Stimulated activated CD4-positive, alpha-beta T cell treated with anti-CD3 and anti-CD28 coated beads, Interleukin-15, amount 100 ng/mL, for 1 hour (primary cell): ENCODE data around the gene SF3A2.
"Not testable (repeated sequence)": the region's sequence is repeated elsewhere in the genome, so short reads cannot be mapped to it uniquely, and the experiment has no call there.

Source experiments
- DNase-seq, 2 donors: peaks; one replicate each; pipeline ENCODE4 v3.0.0-alpha.2; 2020; ENCODE audit warnings: low read depth in 1 of 2, low spot score in 1 of 2

SF3A2 gene, protein sequence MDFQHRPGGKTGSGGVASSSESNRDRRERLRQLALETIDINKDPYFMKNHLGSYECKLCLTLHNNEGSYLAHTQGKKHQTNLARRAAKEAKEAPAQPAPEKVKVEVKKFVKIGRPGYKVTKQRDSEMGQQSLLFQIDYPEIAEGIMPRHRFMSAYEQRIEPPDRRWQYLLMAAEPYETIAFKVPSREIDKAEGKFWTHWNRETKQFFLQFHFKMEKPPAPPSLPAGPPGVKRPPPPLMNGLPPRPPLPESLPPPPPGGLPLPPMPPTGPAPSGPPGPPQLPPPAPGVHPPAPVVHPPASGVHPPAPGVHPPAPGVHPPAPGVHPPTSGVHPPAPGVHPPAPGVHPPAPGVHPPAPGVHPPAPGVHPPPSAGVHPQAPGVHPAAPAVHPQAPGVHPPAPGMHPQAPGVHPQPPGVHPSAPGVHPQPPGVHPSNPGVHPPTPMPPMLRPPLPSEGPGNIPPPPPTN

DNA sequence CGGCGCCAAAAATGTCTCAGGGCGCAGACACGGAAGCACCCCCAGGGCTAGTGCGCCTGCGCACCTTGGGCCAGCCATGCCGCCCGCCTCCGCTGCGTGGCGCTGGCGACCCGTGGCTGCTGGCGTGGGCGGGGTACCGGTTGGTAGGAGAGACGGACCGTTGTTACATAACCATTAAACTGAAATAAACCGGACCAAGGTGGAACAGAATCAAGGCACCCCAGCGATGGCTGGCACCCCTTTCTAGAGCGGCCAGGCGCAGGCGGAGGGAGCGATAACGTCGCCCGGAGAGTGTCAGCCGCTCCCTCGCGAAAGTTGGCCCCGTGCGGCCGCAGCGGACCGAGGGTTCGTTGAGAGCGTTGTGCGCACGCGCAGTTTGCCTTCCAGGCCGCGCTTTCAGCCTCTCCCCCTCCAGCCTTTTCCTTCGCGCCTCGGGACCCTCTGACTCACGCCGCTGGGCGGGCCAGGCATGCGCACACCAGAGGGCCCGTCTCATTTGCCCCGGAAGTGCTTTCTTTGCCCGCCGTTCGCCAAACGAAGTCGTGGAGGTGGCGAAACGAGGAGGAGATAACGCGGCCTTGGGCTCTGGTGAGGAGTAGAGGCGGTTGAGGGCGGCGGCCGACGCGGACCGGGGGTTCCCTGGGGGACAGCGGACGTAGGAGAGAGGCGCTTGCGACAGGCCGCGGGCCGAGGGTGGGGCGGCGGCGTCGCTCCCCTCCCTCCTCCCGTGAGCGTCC lies at the start of gene SF3A2, which contains the start of gene PLEKHJ1:
Gene SF3A2 (plus strand): TSS at position 511 of the 737 bp plus-strand sequence. CDS start 6,595 bp downstream, outside the sequence.
Gene PLEKHJ1 (minus strand): TSS at position 16 of the 737 bp plus-strand sequence. CDS start 81 bp downstream, outside the sequence.
- DNase-seq = peak; percentile 97 to 98

DNA sequence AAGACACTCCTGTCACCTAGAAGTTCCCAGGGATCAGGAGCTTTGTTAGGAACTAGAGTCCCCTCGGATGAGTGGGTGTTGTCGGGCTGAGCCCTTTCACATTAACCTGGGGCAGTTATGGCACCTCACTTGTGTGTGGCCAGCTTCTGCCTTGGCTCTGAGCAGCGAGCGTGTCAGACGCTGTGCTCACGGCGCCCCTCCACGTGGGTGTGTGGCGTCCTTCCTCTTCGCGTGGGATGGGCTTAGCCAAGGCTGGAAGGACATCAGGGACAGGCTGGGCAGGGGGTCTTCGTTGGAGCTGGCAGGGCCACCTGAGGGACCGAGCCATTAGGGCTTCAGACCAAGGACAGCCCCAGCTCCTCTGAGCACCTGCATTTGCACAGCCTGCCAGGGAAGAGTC lies 49.5 kb upstream of the SF3A2 start:
- no peak for DNase-seq

DNA sequence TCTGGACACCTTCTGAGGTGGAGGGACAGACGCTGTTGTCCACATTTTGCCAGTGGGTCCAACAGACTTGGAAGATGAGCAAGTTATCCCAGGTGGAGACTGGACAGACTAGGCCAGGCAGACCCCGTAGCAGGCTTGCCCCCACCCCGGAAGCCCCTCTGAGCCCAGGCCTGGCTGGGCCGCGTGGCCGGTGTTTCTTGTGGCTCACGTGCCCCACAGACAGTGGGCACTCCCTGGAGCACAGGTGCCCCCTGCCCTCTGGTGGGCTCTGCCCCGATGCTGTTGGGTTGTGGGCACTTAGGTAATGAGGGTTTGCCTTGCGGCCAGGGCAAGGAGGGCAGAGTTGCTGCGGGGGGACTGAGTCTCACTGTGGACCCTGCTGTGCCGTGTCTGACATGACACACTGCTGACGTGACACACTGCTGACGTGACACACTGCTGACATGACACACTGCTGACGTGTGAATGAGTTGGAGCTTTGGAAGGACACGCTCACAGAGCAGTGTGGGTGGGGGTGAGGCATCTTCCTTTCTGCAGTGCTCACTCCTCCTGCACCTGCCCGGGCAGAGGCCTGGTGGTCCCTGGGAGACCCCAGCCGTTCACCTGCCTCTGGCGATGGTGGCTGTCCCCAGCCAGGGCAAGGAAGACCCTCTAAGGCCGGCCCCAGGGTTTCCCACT lies 47.8 kb upstream of the SF3A2 start:
- no peak for DNase-seq

DNA sequence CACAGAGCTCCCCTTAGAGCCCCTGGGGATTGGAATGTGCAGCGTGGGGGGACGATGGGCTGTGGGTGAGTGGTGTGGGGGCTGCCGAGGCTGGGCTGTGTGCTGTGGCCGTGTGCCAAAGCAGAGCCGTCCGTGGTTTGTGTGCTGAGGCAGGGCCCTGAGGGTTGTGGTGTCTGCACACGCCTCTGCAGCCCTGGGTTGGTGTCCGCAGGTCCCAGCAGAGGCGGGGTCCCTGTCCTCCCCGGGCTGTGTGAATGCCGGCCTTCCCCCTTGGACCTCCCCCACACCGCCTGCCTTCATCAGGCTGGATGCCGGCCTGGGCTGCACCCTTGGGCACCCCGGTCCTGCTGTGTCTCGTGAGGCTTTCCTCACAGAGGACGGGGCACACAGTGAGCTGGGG lies 46.7 kb upstream of the SF3A2 start:
- DNase-seq = no peak

DNA sequence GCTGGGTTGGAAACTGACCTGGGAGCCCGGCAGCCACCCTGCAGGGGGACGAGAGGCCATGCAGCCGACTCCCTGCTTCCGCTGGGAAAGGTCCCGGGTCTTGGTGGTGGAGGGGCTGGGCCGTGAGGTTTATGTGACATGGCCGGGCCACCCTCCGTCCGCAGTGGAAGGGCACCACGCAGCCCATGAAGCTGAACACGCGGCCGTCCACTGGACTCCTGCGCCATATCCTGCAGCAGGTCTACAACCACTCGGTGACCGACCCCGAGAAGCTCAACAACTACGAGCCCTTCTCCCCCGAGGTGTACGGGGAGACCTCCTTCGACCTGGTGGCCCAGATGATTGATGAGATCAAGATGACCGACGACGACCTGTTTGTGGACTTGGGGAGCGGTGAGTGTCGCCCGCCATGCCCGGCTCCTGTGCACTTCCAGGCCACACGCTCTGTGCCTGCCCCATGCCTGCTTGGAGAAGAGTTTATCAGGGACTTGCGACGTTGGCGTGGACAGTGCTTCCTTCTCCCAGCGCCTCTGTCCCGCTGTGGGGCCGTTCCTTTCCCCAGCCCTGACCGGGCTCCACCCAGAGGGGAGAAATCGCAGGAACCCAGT lies 45.7 kb upstream of the SF3A2 start:
- DNase-seq = no peak

DNA sequence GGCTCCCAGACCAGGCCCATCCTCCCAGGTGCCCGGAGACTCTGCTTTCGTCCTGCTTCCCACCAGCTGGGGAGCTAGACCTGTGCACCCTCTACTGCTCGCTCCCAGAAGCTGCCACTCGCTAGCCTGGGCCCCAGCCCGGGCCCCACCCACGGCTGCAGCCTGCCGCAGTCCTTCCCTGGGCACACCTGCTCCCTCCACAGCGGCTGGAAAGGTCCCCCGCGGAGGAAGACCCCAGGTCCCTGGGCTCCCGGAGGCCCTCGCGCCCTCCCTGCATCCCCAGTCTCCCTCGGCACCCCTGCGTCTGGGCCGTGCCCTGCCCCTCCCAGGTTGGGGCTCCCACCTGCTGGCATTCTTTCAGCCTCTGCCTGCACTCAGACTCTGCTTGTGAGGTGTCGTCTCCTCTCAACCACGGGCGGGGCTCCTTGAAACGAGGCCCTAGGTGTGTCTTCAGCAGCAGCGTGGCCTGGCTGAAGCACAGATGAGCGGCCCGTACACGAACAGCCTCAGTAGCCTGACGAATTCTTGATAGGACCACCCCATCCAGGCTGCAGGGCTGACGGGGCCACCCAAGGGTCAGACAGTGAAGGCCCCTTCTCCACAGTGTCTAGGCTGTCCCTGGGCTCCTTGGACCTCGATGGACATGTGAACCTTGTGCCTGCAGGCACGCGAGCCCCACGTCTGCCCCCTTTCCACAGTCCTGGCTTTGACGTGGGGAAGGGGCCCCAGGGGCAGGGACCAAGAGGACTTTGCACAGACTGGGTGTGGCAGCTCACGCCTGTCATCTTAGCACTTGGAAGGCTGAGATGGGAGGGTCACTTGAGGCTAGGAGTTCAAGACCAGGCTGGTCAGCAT lies 44.9 kb upstream of the SF3A2 start:
- DNase-seq = no peak

DNA sequence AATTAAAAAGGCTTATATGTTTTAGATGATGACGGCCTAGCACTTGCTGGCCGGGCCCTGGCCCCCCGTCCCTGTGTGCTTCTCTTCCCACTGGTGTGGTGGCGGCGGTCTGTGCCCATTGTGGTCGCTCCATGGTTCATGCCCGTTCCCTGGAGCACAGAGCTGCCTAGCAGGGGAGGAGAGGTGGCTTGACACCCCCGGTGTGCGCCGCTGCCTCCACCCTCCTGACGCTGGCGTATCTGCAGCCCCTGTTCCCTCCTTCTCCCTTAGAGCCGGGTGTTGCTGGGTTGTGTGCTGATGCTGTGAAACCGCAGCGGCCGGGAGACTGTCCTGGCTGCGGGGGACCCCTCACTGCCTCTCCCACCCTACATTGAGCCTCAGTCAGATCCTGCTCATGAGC lies 43.8 kb upstream of the SF3A2 start:
- no peak for DNase-seq

DNA sequence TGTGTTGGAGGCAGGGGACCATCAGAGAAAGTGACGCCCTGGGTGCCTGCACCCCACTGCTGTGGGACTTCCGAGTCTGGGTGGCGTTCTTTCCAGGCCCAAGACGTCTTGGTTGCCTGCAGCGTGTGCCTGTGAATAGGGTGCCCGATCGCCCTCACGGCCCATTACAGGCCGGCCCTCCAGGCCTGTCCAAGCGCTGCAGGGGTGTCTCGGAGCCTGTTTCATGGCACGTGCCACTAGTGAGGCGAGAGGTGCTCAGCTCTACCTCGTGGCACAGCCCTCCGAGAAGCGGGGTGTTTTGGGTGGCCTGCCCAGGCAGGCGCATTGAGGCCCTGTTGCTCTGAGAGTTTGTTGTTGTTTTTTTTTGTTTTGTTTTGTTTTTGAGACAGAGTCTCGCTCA lies 42.8 kb upstream of the SF3A2 start:
- no peak for DNase-seq

DNA sequence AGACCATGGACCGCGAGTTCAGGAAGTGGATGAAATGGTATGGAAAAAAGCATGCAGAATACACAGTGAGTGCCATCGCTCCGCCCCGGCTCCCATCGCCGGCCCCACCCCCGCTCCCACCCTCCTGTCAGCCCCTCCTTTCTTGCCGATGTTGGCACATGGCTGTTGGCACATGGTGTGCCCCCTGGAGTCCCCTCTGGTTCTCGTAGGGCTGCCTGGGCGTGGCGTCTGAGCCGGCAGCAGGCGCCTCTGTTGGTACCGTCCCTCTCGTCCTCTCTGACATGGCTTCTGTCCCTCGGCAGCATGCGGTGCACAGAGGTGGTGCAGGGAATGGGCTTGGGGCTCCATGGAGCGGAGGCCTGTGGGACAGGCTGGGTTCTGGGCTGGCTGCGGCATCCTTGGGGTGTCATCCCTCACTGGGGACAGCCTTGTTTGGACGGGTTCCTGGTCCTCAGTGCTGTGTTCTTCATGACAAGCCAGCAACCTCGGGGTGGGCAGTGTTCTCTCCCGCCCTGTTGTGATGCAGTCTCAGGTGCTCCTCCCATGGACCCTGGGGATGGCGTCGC lies 42.0 kb upstream of the SF3A2 start:
- no peak for DNase-seq

DNA sequence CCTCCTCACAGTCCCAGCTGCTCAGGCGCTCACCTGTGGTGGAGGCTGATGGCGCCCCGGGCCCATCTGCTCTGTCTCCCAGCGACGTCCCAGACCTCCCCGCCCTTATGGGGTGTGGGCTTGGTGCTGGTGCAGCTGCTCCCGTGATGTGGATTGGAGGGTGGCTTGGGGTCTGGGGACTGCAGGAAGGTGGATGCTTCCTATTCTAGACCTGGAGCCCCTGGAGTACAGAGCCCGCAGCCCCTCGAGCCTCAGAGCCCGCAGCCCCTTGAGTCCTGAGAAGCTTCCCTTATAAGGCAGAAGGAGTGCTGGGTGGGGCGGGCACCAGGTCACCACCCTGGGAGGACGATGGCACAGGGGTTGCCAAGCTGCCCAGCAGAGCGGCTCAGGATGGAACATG lies 41.3 kb upstream of the SF3A2 start:
- no peak for DNase-seq

DNA sequence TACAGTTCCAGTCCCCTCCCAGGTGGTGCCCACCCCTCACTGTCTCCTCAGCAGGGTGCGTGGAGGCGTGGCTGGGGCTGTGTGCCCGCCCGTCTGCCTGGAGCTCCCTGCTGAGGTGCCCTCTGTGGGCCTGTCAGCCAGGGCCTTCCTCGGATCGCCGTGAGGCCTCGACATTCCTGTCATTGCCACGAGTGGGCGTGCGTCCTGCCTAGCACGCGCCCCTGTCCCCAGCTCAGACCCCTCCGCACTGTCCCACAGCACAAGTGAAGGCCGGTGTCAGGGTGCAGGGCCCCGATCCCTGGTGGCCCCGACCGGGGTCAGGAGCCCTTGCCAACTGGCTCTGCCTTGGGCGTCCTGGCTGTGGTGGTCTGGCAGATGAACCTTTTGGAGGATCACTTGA lies 40.7 kb upstream of the SF3A2 start:
- DNase-seq = no peak

DNA sequence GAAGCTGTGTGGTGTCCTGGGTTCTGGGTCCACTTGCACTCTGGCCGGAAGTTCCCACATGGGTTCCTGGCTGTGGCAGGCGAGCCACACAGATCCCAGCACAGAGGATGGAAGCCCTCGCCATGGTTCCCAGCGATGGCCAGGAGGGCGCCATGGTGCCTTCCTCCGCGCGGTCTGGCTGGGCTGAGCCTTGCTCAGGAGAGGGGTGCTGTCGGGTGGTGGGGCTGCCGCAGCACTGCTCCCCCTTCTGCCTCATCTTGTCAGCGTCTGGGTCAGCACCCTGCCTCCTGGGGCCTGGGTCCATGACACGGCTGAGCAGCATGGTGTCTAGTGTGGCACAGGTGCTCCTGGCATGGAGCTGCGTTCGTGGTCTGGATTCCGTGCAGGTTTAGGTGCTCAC lies 39.4 kb upstream of the SF3A2 start:
- DNase-seq = no peak

DNA sequence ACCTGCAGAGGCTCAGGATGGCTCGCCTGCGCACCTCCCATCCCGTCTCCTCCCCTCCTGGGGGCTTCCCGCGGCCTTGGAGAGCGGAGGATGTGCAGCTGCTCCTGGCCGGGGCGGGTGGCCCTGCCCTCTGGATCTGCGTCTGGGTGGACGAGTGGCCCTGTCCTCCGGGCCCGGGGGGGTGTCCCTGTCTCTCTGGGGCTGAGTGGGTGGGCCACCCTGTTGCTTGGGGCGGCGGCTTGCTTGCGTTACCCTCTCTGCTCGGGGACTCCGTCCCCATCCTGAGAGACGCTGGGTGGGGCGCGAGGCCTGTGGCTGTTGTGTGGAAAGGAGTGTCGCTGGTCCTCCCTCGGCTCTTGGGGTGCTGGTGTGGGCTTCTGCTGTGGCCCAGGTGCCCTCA lies 38.3 kb upstream of the SF3A2 start:
- DNase-seq = no peak

DNA sequence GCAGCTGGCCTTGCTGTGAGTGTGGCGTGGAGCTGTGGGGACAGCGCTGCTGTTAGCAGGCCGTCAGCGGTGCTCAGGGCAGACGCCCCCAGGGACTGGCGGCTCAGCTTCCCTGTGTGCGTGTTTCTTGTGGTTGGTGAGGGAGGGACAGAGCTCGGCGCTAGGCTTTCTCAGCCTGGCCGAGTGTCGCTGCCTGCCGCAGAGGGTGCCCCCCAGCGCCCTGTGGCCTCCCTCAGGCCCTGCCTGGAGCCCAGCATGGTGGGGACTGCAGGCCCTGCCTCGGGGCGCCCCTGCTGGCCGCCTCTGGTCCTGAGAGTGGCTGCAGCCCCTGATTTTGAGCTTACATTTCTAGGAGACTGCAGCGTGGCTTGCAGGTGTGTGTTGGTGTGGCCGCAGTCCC lies 37.4 kb upstream of the SF3A2 start:
- no peak for DNase-seq

DNA sequence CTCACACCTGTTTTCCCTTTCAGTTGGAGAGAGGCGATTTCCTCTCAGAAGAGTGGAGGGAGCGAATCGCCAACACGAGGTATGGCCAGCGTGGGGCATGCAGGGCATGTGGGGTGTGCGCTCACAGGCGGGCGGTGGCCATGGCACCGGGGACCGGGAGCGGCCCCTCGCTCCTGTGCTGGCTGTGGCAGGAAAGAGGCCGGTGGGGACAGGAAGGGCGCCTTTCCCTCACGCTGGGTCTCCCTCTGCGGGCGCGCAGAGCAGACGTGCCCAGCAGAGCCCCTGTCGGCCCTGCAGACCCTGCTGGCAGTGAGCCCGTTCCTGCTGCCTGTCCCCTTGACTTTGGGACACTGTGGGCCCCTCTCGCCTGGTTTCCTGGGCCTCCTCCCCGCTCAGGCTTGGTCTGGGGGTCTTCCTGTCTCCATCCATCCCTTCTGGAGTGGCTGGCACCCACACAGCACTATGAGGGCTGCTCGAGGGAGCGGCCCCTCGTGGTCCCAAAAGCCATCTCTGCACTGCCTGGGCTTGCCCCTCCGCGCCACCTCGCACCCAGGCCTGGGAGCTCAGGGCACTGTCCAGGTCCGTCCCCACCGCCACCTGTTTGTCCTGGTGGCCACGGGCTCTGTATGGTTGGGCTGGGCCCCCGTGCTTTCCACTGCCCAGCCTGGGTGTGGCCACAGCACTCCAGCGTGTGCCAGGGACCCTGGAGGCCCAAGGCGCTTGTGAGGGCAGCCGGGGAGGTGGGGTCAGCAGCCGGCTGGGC lies 36.6 kb upstream of the SF3A2 start:
- DNase-seq = no peak

DNA sequence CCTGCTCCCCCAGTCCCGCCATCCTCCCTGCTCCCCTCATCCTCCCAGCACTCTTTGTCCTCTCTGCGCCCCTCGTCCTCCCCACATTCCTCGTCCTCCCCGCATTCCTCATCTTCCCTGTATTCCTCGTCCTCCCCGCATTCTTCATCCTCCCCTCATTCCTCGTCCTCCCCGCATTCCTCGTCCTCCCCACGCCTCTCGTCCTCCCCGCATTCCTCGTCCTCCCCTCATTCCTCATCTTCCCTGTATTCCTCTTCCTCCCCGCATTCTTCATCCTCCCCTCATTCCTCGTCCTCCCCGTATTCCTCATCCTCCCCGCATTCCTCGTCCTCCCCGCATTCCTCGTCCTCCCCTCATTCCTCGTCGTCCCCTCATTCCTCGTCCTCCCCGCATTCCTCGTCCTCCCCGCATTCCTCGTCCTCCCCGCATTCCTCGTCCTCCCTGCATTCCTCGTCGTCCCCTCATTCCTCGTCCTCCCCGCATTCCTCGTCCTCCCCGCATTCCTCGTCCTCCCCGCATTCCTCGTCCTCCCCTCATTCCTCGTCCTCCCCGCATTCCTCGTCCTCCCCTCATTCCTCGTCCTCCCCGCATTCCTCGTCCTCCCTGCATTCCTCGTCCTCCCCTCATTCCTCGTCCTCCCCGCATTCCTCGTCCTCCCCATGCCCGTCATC lies 35.9 kb upstream of the SF3A2 start:
- not testable (repeated sequence) for DNase-seq

DNA sequence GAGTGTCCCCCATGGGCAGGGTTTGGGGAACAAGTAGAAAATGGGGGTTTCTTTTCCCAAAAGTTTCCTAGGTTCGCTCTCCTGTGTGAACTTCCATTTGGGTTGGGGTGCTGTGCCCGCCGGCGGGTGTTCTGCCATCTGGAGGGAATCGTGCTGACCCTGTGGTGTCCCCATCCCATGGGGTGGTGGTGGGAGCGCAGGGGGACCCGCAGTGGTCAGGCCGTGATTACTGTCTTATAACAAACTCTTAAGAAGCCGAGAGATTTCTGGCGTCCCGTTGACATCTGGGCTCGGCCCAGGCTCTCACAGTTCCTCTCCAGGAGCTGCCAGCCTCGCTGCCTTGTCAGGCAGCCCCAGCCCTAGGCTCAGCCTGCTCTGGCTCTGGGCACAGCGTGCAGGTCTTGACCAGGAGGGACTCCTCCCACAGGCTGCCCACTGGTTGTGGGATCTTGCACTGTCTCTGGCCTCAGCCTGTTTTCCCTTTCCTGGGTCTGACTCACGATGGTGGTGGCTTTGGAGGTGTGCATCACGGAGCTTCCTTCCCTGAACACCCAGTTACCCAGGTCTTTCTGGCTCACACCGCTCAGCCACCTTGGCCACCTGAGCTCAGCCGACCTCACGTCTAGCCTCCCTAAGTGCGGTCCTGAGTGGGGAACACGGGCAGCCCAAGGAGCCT lies 35.0 kb upstream of the SF3A2 start:
- no peak for DNase-seq

DNA sequence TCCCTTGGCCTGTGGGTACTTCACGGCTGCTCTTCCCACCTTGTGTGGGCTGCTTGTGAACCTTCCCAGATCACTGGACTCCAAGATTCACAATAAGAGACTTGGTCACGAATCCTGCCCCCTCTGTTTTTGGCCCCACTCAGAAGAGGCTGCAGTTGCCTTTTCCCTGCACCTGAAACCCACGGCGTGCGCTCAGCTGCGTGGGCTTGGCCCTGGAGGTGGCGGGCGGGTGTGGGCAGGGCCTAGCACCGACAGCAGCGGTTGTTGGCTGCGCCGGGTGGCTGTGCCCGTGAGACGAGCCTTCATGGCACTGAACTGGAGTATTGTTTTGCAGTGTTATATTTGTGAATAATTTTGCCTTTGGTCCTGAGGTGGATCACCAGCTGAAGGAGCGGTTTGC lies 34.3 kb upstream of the SF3A2 start:
- DNase-seq = no peak
